GM21576 (cell line): Measurements from ENCODE around the gene POLE2.
"Not testable (repeated sequence)": the region's sequence is repeated elsewhere in the genome, so short reads cannot be mapped to it uniquely, and the experiment has no call there.

ENCODE experiments used
- ATAC-seq: cut with Tn5 transposase; IDR thresholded peaks from one replicate; pipeline ENCODE4 v1.9.1; 2021; ENCODE audit warnings: mild to moderate bottlenecking, moderate library complexity; ENCODE audit not compliant: unreplicated experiment

The POLE2 gene

DNA sequence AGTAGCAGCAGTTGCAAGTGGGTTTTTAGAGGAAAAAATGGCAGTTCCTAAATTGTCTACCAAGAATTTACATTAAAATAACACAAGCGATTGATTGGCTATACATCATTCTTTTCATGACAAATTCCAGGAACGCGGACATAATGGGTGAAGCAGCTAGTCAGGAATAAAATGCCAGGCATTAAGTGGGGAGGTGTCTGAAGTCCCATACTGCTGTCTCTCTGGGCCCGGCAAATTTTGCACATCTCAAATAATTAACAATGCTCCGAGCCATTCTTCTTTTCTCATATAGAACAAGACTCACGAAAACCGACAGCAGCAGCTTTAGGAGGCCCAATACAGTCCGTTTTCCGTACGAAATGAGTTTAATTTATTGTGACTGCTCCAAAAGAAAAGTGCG is 68.3 kb downstream of the POLE2 start:
- no peak for ATAC-seq

- ATAC-seq = not testable (repeated sequence)
Measured at GRCh38 chr14:49619273-49619672, 68.7 kb downstream of the POLE2 start.

DNA sequence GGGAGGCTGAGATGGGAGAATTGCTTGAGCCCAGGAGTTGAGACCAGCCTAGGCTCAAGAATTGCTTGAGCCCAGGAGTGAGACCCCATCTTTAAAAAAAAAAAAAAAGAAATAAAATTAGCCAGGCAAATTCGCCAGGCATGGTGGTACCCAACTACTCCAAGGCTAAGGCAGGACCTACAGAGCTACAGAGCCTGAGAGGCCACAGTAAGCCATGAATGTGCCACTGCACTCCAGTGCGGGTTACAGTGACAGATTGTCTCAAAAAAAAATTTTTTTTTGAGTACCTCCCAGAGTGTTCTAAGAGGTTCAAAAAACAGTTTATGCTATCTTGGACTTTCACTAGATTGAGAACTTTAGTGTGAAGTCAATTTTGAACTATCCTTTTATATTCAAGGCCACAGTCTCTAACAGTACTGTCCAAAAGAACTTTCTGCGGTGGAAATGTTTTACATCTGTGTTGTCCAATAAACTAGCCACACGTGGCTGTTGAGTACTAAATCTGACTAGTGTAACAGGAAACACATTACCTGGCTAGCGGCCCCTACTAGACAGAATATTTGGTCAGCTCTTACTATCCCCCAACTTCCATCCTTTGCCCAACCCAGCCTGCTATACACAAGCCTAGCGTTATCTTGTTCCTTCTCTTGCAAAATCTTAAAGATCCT is 70.0 kb downstream of the POLE2 start:
- ATAC-seq = no peak

DNA sequence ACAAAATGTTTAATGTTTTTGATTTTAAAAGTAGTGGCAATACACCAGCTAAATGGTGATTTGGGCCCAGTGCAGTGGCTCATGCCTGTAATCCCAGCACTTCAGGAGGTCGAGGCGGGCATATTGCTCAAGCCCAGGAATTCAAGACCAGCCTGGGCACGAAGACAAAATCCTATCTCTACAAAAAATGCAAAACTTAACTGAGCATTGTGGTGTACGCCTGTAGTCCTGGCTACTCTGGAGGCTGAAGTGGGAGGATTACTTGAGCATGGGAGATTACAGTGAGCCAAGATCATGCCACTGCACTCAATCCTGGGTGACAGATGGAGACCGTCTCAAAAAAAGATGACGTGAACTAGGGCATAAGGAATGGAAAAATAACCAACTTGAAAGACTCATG is 72.2 kb downstream of the POLE2 start:
- ATAC-seq = no peak

DNA sequence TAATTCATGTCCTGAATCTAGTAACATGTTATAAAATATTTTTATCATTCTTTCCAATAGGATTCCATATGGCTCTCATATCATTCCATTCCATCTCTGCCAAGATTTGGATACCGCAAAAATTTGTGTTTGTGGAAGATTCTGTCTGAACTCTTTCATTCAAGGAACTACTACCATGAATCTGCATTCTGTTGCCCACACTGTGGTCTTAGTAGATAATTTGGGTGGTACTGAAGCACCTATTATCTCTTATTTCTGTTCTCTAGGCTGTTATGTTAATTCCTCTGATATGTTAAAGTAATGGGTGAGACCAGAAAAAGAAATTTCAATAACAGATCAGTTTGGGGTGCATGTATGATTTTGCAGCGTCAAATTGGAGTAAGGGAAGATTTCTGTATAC is 73.8 kb downstream of the POLE2 start:
- ATAC-seq = no peak

DNA sequence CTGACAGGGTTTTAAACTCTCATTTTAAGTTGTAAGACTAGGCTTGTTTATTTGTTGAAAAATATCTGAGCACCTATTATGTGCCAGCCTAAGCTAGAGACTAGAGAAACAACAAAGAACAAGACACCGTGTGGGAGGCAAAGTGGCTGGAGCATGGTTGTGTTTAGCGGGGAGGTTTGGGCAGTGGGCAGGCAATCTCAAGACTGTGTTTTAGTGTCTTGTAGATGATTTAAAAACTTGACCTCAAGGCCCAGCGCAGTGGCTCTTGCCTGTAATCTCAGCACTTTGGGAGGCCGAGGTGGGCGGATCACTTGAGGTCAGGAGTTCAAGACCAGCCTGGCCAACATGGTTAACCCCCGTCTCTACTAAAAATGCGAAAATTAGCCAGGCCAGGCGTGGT is 75.3 kb downstream of the POLE2 start:
- no peak for ATAC-seq

DNA sequence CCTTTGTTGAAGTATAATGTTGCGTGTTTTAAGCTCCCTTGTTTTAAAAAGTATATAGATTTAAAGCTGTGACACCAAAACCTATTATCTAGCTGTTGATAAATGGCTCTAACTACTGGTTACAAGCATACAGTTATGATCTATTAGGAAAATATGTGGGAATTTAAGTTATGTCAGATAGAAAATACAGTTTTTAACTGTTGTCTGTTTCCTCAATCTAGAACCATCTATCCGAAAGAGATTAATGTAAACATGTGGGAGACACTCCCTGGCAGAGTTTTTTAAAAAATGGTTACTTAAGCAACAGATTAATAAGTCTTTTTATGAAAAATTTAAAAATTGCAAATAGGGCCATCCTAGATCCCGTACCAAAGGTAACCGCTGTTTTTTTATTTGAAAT is 75.8 kb downstream of the POLE2 start:
- ATAC-seq = no peak

GRCh38 chr14:49607583-49607982 is 80.4 kb downstream of the POLE2 start:
- no peak for ATAC-seq

GRCh38 chr14:49598485-49599300 is 89.3 kb downstream of the POLE2 start, which contains the start of gene LRR1:
Gene LRR1 (plus strand): TSS chr14:49598940. CDS start chr14:49599021, 81 bp downstream.
- ATAC-seq = peak; percentile 34

- no peak for ATAC-seq
Measured at GRCh38 chr14:49598189-49598484, 89.9 kb downstream of the POLE2 start.

- ATAC-seq = no peak
Measured at GRCh38 chr14:49594347-49595091, 93.5 kb downstream of the POLE2 start.
